GM18508 (cell line): ENCODE data around the gene ZG16B.

Experiments
- ATAC-seq: cut with Tn5 transposase; IDR thresholded peaks from one replicate; pipeline ENCODE4 v1.9.1; 2021; ENCODE audit warnings: moderate number of reproducible peaks; ENCODE audit not compliant: insufficient read depth, unreplicated experiment

Gene ZG16B

DNA sequence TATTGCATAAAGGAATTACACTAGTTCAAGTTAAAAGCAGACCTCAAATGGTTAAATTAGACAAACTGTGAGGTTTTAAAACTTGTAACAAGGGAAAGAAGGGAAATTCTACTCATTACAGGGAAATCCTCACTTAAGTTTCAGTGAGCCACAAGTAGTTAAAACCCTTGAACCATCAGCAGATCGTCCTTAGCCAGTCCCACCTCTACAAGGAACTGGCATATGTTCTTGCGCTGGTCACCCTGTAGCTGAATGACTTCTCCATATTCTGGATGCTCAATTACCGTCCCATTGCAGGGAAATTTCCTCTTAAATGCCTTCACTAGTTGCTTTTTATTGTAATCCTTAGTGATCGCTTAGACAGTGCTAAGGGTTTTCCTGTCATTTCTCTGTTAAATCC lies 7.6 kb upstream of the ZG16B start:
- ATAC-seq, result no peak

DNA sequence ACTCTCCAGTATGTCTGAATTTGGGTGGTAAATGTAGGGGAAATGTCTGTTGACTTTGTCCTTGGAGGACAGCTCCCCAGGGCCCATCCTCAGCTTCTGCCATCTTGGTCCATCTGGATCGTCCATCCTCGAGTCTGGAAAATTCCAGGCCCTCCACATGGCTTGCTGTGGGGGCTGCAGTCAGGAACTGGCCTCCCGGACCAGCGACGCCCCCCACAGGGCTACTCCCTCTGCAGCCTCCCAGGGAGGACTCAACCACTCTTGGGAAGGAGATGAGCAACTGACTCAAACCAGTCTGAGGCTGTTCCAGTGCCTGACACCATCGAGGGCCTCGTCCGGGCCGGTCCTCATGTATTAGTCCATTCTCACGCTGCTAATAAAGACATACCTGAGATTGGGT lies 5.5 kb upstream of the ZG16B start:
- ATAC-seq, result no peak

DNA sequence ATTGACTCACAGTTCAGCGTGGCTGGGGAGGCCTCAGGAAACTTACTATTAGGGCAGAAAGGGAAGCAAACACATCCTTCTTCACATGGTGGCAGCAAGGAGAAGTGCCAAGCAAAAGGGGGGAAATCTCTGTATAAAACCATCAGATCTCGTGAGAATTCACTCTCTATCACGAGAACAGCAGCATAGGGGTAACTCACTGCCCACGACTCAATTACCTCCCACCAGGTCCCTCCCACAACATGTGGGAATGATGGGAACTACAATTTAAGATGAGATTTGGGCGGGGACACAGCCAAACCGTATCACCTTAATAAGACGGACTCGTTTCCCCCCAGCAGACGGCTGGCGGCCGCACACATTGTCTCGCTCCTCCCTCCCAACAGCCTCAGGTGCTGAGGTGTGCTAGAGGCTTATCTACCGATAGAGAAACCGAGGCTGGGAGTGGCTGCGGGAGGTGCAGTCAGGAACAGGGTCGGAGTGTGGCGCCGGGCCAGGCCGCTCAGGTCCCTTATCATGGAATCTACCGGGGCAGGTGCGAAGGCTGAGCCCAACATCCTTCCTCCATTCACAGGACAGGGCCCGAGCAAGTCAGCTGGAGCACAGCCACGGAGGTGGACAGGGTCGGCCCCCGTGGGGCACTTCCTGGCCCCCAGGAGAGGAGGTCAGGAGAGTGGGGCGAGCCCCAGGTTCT lies 4.9 kb upstream of the ZG16B start:
- ATAC-seq, result no peak

DNA sequence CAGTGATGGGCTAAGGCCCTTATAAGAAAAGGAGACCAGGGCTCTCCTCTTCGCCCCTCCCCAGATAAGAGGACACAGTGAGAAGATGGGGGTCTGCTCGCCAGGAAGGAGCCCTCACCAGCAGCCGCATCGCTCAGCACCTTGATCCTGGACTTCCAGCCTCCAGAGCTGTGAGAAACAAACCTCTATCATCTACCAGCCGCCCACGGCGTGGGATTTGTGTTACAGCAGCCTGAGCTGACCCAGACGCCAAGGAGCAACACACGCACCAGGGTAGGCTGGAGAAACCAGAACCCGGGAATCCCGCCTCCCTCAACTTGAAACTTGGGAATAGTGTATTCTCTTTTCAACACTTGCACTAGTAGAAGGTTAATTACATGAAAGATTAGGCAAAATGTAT lies 4.2 kb upstream of the ZG16B start:
- ATAC-seq, result no peak

DNA sequence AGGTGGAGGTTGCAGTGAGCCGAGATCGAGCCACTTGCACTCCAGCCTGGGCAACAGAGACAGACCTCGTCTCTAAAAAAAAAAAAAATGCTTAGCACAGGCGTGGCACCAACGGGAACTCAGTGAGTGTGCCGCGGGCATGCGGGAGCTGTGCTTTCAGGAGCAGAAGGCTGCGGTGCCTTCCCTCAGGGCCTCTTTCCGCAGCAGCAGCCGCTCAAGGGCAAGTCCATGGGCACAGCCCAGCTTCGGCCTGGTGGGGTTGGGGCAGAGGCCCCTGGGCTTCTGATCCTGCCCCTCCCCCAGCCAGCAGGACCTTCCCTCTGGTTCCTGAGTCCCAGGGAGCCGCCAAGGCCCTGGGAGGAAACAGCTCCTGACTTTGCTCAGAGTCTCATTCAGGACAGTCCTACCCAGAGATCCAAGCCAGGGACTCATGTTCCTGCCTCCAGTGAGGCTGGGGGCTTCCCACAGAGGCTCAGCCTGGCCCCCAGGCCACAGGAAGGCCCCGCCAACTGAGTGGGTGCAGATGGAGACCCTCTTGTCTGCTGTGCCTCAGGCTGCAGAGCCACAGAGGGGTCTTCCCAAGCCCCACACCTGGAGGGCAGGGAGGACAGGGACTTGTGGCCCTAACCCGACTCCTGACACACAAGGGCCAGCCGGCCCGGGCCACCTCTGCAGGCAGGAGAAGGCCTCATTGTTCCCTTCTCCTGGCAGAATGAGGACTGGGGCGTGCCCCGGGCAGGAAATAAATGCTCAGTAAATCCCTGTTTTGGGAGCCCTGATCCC lies 3.3 kb upstream of the ZG16B start:
- ATAC-seq, result no peak

DNA sequence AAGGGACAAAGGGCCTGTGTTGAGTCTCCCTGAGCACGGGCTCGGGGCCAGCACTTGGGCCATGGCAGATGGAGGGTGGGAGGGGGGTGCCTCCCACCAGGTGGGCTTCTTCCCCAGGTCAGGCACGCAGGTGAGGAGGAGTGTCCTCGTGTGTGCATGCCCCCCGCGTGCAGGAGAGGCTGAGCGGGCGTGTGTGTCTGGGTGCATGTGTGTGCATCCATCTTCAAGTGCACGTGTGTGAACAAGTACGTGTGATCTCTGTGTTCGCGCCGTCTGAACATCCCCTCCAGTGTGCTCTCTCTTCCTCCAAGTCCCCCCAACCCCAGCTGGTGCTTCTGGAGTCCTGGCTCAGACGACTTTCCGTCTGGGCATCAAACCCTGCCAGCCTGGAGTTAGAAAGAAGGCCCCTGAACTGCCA lies 2.7 kb upstream of the ZG16B start:
- no peak for ATAC-seq

DNA sequence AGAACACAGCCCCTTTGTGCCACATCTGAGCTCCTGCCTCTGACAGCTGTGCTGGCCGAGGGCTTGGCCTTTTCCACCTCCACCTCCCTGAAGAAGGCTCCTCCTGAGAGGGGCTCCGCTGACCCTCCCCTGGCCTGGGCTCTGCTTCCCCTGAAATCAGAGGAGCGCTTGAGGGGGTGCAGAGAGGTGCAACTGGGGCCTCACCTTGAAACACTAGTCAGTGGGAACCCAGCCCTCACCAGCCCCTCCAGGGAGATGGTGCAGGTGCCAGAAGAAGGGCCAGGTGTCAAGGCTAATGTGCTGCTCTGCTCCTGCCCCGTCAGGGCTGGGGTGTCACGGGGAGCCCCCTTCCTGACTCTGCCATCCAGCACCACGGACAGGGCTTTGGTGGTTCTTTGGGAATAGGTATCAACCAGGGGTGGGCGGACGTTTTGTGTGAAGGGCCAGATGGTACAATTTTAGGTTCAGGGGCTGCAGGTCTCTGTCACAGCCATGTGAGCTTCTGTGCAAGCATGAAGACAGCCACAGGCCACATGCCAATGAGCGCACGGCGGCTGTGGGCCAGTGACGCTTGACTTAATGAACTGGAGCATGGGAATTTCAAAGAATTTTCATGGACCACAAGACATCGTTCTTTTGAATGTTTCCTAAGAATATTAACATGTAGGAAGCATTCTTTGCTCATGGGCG lies 2.1 kb upstream of the ZG16B start:
- ATAC-seq, result no peak

DNA sequence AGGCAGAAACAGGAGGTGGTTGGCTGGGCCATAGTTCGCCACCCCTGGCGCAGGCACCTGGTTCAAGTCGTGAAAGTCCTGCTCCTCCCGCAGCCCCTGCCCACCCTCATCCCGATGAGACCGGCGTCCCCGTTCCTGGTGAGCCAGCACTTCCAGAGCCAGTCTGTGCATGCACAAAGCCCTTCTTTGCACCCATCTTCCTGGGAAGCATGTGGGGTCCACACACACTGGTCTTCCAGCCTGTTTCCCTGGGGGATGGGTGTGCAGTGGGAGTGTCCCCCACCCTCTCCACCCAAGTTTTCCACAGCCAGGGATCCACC lies 1.6 kb upstream of the ZG16B start:
- ATAC-seq, result no peak

DNA sequence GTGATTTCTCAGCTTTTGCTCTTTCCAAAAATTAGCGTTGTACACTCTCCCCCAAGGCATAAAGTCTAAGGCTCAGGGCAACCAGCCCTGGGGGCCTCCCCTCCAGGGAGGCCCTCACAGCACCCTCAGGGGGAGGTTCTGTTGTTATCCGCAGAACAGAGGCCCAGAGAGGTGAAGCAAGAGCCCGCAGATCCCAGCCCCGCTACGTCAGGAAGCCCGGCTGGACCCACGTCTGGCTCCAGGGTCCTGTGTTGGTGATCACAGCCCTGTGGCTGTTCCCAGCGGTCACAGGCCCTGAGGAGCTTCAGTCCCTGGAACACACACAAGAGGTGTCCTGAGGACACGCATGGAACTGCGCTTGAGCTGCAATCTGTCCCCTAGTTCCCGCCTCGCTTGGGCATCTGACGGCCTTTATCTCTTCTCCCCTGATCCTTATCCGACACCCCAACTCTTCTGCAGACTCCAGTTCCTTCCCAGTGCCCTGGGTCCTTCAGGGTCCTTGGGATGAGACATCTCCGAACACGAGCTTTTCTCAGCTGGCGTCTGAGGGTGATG lies 1.1 kb upstream of the ZG16B start:
- ATAC-seq, result no peak

DNA sequence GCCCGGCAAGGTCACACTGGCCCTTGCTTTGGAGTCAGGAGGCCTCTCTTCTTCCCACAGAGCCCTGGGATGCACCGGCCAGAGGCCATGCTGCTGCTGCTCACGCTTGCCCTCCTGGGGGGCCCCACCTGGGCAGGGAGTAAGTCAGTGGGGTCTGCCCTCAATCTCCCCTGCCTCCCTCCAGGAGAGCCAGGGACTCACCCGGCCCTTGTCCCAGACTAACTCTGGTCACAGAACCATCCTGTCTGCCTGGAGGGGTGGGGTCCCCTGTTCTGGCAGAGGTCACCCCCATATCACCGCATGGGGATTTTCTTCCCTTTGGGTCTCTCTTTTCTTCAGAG lies 222 bp downstream of the ZG16B start:
- ATAC-seq, result no peak

DNA sequence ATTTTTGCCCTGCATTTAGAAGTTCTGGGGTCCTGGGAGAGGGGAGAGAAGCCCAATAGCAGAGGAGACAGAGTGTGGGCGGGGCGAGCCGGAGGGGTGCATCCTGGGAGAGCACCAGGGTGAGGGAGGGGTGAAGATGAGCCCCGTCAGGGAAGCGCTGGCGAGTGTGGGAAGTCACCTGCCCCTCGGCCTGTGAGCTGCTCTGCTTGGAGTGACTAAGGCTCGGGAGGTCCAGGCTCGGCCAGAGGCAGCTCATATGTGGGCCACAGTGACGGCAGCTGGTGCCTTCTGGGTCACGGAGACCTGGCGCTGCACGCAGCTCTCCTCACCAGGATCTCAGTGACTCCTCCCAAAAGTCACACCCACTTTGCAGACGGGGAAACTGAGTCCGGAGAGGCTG lies 1.1 kb downstream of the ZG16B start:
- ATAC-seq, result no peak

DNA sequence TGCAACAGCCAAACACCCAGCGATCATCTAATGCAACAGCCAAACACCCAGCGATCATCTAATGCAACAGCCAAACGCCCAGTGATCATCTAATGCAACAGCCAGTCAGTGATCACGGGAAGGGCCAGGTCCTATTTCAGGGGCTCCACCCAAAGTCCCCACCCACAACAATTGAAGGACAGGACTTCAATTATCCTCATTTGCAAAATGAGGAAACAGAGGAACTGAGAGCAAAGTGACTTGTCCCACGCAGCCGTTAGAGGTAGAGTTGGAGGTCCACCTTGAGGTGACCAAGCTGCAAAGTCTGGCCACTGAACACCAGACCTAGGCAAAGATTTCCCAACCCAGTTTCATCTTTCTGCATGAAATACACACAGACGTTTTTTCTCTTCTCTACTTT lies 3.7 kb downstream of the ZG16B start:
- ATAC-seq, result no peak

DNA sequence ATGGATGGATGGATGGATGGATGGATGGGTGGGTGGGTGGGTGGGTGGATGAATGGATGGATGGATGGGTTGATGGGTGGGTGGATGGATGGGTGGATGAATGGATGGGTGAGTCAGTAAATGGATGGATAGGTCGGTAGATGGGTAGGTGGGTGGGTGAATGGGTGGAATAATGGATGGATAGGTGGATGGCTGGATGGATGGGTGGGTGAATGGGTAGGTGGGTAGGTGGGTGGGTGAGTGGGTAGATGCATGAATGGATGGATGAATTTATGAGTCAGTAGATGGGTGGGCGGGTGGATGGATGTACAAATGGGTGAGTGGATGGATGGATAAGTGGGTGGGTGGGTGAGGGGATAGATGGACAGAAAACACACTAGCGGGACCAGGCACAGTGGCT lies 4.9 kb downstream of the ZG16B start:
- ATAC-seq, result no peak

DNA sequence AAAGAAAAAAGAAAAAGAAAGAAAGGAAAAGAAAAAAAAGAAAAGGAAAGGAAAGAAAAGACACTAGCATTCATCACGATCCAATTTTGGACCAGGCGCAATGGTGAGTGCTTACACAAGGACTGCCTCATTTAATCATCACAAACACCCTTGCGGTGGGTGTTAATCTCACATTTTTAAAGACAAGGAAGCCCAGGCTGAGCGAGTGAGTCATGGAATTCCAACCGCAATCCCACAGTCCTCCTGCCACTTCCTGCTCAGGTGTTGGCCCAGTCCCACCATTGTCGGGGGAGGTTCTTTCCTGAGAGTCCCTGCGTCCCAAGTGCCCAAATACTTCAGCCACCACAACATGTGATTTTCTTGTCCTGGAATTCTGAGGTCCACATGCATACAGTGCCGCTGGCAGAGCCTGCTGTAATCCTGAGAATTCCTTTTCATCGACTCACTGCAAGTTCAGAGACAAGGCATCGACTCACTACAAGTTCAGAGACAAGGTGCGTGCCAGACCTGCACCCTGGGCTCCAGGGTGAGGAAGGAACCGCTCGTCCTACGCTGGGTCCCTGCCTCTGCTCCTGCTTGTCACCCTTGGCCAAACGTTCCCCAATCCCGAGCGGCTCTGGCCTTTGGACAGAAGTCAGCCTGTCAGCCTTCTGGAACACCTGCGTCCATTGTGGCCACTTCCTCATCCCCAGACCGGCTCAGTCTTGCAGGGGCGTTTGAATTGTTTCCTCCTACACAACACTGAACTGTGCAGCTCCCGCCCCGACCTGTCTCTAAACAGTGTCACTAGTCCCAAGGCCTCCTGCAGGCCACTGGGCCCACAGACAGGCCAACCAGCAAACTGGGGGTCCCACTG lies 5.8 kb downstream of the ZG16B start:
- no peak for ATAC-seq

DNA sequence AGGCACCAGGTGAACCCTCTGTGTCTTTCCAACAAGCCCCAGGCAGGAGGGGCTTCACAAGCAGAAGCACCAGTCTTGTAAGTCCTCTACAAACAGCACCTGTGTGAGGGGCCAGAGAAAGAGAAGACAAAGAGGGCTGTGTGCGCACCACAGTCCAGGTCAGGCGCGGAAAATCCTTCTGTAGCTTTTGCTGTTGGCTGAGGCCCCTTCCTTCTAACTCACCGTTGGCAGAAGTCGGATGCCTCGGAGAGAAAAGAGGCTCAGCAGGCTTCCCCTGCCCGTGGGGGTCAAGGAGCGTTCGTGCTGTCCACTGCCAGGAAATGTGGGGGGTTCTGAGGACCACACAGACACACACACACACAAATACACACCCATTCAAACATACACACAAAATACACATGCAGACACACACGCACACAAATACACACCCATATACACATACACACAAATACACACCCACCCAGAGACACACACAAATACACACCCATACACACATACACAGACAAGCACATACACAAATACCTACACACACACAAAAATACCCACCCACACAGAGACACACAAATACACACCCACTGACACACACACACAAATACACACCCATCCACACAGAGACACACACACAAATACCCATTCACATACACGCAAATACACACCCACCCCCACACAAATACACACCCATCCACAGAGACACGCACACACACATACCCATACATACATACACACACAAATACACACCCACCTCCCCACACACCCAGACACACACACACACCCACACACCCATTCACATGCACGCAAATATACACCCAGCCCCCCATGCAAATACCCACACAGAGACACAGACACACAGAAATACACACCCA lies 6.8 kb downstream of the ZG16B start:
- no peak for ATAC-seq

DNA sequence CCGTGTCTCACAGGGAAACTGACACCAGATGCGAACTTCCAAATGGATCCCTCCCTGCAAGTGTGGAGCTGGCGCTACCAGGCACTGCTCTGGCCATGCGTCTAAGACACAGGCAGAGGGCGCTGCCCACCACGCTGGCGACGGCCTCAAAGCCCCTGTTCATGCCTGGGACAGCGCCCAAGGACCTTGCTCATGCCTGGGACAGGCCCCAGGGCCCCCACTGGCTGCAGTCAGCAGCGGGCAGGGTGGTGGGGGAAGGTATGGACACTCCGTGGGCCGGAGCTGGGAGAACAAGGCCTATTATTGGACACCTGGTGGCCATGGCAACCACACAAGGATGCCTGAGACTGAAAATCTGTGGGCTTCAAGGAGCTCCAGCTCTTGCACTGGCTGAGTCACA lies 8.8 kb downstream of the ZG16B start:
- ATAC-seq, result no peak

DNA sequence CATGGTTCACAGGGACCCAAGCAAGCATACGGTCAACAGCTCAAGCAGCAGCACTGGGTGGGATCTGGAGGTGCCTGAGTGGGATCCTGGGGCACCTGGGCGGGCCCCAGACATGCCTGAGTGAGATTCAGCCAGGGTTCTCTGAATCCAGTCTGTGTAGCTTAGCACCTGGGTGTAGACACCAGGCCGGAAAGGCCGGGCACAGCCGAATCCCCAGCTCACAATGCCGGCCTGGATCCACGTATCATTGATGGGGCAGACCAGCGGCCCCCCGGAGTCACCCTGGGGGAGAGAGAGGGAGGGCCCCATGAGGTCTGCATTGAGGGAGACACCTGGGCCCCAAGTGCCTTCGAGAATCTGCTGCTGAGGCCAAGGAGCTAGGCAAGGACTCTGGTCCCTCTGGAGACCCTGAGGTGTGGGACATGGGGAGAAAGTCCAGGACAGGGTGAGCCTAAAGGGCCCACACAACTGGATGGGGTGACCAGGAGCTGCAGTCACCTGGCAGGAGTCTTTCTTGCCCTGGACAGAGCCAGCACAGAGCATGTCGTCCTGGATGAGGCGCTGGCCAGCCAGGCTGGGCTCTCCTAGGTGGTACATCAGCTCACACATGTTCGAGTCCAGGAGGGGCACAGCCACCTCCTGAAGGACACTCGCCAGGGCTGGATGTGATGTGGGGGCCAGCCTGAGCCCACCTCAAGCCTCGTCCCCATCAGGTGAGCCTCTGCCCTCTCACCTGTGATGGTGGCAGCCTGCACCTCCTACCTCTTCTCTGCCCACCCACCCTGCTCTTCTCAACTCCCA lies 9.7 kb downstream of the ZG16B start:
- ATAC-seq, result no peak

DNA sequence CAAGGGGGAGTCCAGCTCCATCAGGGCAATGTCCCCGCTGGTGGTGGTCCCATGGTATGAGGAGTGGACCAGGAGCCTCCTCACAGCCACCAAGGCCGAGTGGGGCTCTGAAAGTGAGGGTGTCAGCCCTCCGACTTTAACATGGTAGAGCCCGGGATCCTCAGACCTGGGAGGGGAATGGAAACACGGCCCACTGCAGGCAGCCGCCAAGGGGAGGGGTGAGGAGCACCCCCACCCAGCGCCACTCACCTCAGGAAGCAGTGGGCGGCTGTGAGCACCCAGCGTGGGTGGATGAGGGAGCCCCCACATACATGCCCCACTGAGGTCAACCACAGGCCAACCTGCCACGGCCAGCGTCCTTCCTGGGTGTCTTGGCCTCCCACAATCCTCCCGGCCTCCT lies 10.8 kb downstream of the ZG16B start:
- ATAC-seq, result no peak
